Left ventricle myocardium inferior (tissue), 1 donor: ENCODE measurements around the gene DLST. TPM values are rescaled to one million over a fixed set of nuclear protein-coding genes. Genes with fewer than 3 reads are reported as not detected.

Experiments used
- DNase-seq: peaks from one replicate; pipeline ENCODE4 v3.0.0-alpha.2; 2020
- H3K27ac ChIP-seq: fragments of 200-600 bp; replicated peaks from 2 replicates; pipeline ENCODE4 v1.8.0; 2021
- H3K27me3 ChIP-seq: fragments of 200-600 bp; 2 replicates; pipeline ENCODE4 v1.8.0; 2021; ENCODE audit warnings: low read depth
- H3K36me3 ChIP-seq: fragments of 200-600 bp; 2 replicates; pipeline ENCODE4 v1.8.0; 2021
- H3K4me1 ChIP-seq: fragments of 200-600 bp; 2 replicates; pipeline ENCODE4 v1.8.0; 2021
- H3K4me3 ChIP-seq: fragments of 200-600 bp; 2 replicates; pipeline ENCODE4 v1.8.0; 2021; ENCODE audit warnings: mild to moderate bottlenecking, moderate library complexity
- H3K9me3 ChIP-seq: fragments of 200-600 bp; replicated peaks from 2 replicates; pipeline ENCODE4 v1.8.0; 2021
- intact Hi-C: fragments of 100-400 bp; cut with micrococcal nuclease; formaldehyde crosslinking; loops from one replicate; pipeline ENCODE4 v1.11.0; 2022
- total RNA-seq: library from RNA; stranded (reverse); fragmentation: NEBNext Ultra II Directional; extraction: Animal tissue kit (Norgen Biotek cat#: 25700); gene quantifications from one replicate; pipeline ENCODE4 v1.2.1, GENCODE V29; 2021
- TF ChIP-seq, protein P1 (sequence below): fragments of 200-600 bp; IDR thresholded peaks from 2 replicates; pipeline ENCODE4 v1.8.0; 2021; ENCODE audit warnings: antibody characterized with exemption, mild to moderate bottlenecking, borderline replicate concordance
- donor health status: DM: no; HTN: yes; CAD: no; lungs with severe emphysema.

DLST gene
- total RNA-seq, 1 donor from 2014 or later, result 230 TPM

DNA sequence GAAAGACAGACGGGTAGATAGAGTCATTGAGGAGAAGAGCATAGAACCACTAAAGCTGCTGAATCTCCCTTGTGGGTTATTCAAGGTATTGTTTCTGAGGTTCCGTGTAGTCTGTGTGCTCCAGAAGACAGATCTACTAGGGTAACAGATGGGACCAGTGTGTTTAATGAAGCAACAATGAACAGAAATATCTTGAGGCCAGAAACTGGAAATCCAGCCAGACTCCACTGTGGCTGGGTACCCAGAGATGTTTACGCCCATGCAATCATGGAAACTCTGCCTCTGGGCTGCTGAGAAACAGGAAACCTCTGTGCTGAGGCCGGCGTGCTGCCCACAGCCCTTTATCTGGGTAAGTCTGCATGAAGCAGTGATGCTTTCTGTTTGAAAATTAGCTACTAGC, 14.0 kb upstream of the DLST start:
- TF ChIP-seq, protein P1, sequence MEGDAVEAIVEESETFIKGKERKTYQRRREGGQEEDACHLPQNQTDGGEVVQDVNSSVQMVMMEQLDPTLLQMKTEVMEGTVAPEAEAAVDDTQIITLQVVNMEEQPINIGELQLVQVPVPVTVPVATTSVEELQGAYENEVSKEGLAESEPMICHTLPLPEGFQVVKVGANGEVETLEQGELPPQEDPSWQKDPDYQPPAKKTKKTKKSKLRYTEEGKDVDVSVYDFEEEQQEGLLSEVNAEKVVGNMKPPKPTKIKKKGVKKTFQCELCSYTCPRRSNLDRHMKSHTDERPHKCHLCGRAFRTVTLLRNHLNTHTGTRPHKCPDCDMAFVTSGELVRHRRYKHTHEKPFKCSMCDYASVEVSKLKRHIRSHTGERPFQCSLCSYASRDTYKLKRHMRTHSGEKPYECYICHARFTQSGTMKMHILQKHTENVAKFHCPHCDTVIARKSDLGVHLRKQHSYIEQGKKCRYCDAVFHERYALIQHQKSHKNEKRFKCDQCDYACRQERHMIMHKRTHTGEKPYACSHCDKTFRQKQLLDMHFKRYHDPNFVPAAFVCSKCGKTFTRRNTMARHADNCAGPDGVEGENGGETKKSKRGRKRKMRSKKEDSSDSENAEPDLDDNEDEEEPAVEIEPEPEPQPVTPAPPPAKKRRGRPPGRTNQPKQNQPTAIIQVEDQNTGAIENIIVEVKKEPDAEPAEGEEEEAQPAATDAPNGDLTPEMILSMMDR, result no peak
- intact Hi-C loops, result loop anchor here (5.0 kb wide), 1 partner anchor 40 kb away; no protein-coding TSS in a partner anchor
- H3K4me1 ChIP-seq, result no peaks in the 10 kb centered on the region

DNA sequence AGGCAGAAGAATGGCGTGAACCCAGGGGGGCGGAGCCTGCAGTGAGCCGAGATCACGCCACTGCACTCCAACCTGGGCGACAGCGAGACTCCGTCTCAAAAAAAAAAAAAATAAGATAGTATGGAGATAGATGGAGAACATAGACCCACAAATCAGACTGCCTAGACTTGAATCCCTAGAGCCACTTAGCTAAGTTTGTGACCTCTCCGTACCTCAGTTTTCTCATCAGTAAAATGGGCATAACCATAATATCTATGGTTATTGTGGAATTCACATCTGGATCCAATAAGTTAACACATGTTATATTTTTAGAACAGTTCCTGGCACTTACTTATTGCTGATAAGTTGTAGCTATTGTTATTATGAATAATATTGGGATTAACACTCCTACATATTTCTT, 13.0 kb upstream of the DLST start:
- Histone ChIP-seq H3K36me3 (no peaks in the 10 kb centered on the region), H3K27me3 (no peaks in the 10 kb centered on the region), H3K4me3 (no peak overlapping the region), H3K9me3 (no peaks in the 10 kb centered on the region), H3K27ac (no peak overlapping the region), H3K4me1 (no peaks in the 10 kb centered on the region)
- TF ChIP-seq, protein P1, result no peak
- DNase-seq, result no peak
- intact Hi-C loops, result loop anchor here (5.0 kb wide), 1 partner anchor 39 kb away; no protein-coding TSS in a partner anchor

More for the DNA sequence above, 14.0 kb upstream of the DLST start:
- Histone ChIP-seq H3K36me3 (no peaks in the 10 kb centered on the region), H3K9me3 (no peaks in the 10 kb centered on the region), H3K27ac (no peak overlapping the region), H3K27me3 (no peaks in the 10 kb centered on the region), H3K4me3 (no peak overlapping the region)
- no peak for DNase-seq

DNA sequence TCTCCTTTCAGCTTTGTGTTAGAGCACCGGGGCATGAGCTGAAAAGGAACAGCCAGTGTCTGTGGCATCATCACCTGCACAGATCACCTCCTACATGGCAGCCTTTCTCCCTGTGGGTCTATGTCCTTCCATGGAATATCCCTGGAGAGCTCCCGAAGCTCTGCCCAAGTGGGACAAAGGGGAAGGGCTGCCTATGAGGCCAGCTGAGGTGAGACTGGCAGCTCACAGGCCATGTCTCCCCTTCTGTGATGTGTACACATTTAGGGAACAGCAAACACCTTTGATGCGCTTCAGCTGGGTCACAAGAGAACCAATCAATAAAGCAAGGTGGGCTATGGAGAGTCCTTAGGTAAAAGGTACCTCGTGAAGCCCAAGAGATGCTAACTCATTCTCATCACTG, 9.9 kb upstream of the DLST start:
- DNase-seq, result no peak
- TF ChIP-seq, protein P1, result no peak
- no peak overlapping the region for H3K27ac ChIP-seq
- H3K27me3 ChIP-seq, result no peaks in the 10 kb centered on the region
- H3K9me3 ChIP-seq, result no peaks in the 10 kb centered on the region
- no peaks in the 10 kb centered on the region for H3K4me1 ChIP-seq
- no peaks in the 10 kb centered on the region for H3K36me3 ChIP-seq
- H3K4me3 ChIP-seq, result no peak overlapping the region
- intact Hi-C loops, result no loop called here

DNA sequence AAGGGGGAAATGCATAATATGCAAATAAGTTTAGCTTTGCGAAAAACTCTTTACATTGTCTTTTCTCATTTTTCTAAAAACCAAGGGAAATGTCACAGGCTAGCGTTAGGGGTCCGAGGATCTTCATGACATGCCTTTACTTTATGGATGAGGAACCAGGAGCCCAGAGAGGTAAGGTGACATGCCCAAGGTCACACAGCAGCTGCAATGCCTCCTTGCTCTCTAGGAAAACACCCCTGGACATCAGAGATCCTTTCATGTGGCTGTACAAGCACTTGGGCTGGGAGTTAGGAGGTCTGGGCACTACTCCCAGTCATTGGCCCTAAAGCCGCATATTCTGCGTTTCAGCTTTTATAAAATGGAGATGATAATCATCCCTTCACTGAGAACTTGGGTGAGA, 6.5 kb upstream of the DLST start:
- H3K36me3 ChIP-seq, result no peaks in the 10 kb centered on the region
- no peak overlapping the region for H3K4me3 ChIP-seq
- TF ChIP-seq, protein P1, result no peak
- intact Hi-C loops, result no loop called here
- no peaks in the 10 kb centered on the region for H3K9me3 ChIP-seq
- H3K4me1 ChIP-seq, result no peaks in the 10 kb centered on the region
- no peak for DNase-seq
- no peak overlapping the region for H3K27ac ChIP-seq
- no peaks in the 10 kb centered on the region for H3K27me3 ChIP-seq

DNA sequence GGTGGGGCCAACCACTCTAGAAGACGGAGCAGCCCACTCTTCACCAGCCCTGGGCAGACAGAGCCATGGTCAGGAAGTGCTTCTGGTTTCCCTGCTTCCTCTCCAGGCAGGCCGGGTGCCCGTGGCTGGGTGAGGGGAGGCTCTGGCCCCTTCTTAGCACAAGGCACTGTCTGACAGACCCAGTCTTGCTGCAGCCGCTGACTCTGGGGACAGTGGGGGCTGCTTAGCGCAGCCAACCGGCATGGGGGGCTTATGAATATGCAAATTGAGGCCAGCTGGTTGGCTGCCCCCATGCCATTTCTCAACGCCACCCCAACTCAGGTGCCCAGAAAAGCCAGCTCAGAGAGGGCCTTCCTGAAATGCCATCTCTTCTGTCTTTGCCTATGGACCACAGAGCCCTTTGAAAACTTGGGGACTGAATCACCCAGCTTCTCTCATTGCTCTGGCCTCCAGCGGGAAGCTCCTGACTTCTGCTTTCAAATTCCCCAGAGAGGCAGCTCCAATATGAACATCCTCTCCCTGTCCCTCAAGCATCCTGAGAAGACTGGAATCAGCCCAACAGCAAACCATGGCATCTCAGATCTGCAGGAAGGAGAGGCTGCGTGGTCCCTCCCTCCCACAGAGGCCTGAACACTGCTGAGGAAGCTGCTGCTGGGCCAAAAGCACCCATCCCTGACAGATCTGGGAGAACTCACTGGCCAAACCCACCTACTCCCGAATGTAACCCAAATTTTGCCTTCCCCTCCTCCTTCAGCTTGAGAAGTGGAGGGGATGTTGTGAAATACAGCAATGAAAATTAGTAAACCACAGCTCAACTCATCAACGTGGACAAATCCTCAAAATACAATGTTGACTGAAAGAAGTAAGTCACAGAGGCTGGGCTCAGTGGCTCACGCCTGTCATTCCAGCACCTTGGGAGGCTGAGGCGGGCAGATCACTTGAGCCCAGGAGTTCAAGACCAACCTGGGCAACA, 5.5 kb upstream of the DLST start, which contains the start of gene PROX2:
TSS of gene PROX2 (minus strand) at position 205 of the 973 bp plus-strand sequence. CDS start 12,311 bp downstream, outside the sequence.
- intact Hi-C loops, result no loop called here
- Histone ChIP-seq H3K36me3 (no peaks in the 10 kb centered on the region), H3K27me3 (no peaks in the 10 kb centered on the region), H3K9me3 (no peaks in the 10 kb centered on the region), H3K4me3 (no peak within 1 kb of the TSS), H3K4me1 (peaks cover 6% of the 10 kb centered on the region), H3K27ac (no peak within 1 kb of the TSS)
- TF ChIP-seq, protein P1, result no peak
- DNase-seq, result no peak
